OCI-LY1 (cell line): ENCODE data around the gene STYXL1.

ENCODE experiments used
- EZH2 ChIP-seq: fragments of 200-600 bp; sonication (generic), shearing (Covaris generic); IDR thresholded peaks from 2 replicates; pipeline ENCODE4 v1.8.0; 2017; ENCODE audit warnings: borderline replicate concordance, mixed run types, mild to moderate bottlenecking, antibody characterized with exemption, low read length, moderate library complexity, mixed read lengths
- TF ChIP-seq, protein P1 (sequence below): fragments of 200-600 bp; sonication (generic), shearing (Covaris generic); IDR thresholded peaks from 2 replicates; pipeline ENCODE4 v1.5.1; 2017; ENCODE audit warnings: mild to moderate bottlenecking, antibody characterized with exemption, low read length, moderate library complexity, mixed read lengths

DNA sequence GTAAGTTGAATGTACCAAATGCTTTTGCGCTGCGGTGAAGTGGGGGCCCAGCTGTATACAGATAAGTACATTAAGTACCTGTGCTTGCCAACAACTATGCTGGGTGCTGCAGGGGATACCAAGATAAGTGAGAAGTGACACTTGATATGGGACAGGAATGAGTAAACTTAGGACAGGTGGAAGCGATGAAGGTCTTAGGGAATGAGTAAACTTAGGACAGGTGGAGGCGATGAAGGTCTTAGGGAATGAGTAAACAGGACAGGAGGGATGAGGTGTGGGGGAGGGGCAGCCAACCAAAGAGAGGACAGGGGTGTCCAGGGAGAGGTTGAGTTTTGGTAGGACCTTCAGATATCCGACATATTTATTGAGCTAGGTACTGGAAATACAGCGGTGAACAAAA lies 1.5 kb upstream of the STYXL1 start:
- TF ChIP-seq, protein P1, sequence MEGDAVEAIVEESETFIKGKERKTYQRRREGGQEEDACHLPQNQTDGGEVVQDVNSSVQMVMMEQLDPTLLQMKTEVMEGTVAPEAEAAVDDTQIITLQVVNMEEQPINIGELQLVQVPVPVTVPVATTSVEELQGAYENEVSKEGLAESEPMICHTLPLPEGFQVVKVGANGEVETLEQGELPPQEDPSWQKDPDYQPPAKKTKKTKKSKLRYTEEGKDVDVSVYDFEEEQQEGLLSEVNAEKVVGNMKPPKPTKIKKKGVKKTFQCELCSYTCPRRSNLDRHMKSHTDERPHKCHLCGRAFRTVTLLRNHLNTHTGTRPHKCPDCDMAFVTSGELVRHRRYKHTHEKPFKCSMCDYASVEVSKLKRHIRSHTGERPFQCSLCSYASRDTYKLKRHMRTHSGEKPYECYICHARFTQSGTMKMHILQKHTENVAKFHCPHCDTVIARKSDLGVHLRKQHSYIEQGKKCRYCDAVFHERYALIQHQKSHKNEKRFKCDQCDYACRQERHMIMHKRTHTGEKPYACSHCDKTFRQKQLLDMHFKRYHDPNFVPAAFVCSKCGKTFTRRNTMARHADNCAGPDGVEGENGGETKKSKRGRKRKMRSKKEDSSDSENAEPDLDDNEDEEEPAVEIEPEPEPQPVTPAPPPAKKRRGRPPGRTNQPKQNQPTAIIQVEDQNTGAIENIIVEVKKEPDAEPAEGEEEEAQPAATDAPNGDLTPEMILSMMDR, result no peak
- no peak for TF ChIP-seq EZH2
